Astrocyte of the cerebellum (primary cell): ENCODE results near the gene NDUFB5.

Experiments
- DNase-seq: peaks from one replicate; pipeline ENCODE4 v3.0.0-alpha.2; 2011; ENCODE audit warnings: low read depth
- H3K4me3 ChIP-seq: 2 replicates; pipeline ENCODE4 v1.5.1; 2011; ENCODE audit warnings: mild to moderate bottlenecking, low read depth, low read length, moderate library complexity
- CTCF ChIP-seq: IDR thresholded peaks from 2 replicates; pipeline ENCODE4 v1.5.1; 2012; ENCODE audit warnings: low read length, low read depth, moderate library complexity, mild to moderate bottlenecking; ENCODE audit errors: missing control alignments
- in situ Hi-C: cut with HindIII; loops from 2 replicates; pipeline ENCODE4 v1.10.0; 2017; ENCODE audit warnings: low sequenced_read_pairs

Gene NDUFB5

GRCh38 chr3:179652447-179653095 lies 48.0 kb downstream of the NDUFB5 start, which contains the start of gene USP13:
Gene USP13 (plus strand): TSS chr3:179653040. CDS start chr3:179653226, 186 bp downstream.
- peak; percentile 9 for TF ChIP-seq CTCF
- peak; percentile 63 for DNase-seq
- H3K4me3 ChIP-seq, result peak within 1 kb of the TSS; percentile 87
- in situ Hi-C loops, result no loop called here

- H3K4me3 ChIP-seq, result peak overlapping the region; percentile 87
- DNase-seq, result peak; percentile 53
- TF ChIP-seq CTCF, result peak; percentile 6
- in situ Hi-C loops, result no loop called here
Measured at GRCh38 chr3:179653096-179653797, 48.7 kb downstream of the NDUFB5 start.

GRCh38 chr3:179655236-179655635 lies 50.6 kb downstream of the NDUFB5 start:
- H3K4me3 ChIP-seq, result no peak overlapping the region
- in situ Hi-C loops, result no loop called here
- no peak for TF ChIP-seq CTCF
- DNase-seq, result no peak

GRCh38 chr3:179658606-179659005 lies 54.0 kb downstream of the NDUFB5 start:
- no peak for TF ChIP-seq CTCF
- no peak overlapping the region for H3K4me3 ChIP-seq
- no peak for DNase-seq
- in situ Hi-C loops, result no loop called here

GRCh38 chr3:179660872-179661271 lies 56.3 kb downstream of the NDUFB5 start:
- in situ Hi-C loops, result loop anchor here (5.0 kb wide), 2 partner anchors 36 to 54 kb away; no protein-coding TSS in a partner anchor
- no peak overlapping the region for H3K4me3 ChIP-seq
- no peak for TF ChIP-seq CTCF
- DNase-seq, result no peak

GRCh38 chr3:179661777-179662176 lies 57.2 kb downstream of the NDUFB5 start:
- in situ Hi-C loops, result loop anchor here (5.0 kb wide), 2 partner anchors 36 to 54 kb away; no protein-coding TSS in a partner anchor
- TF ChIP-seq CTCF, result no peak
- no peak overlapping the region for H3K4me3 ChIP-seq

More at GRCh38 chr3:179661777-179662176, 57.2 kb downstream of the NDUFB5 start:
- no peak for DNase-seq
